NCI-H226 (cell line): ENCODE data around the gene MRPL49.
"Not testable (repeated sequence)": the region's sequence is repeated elsewhere in the genome, so short reads cannot be mapped to it uniquely, and the experiment has no call there.

Experiments used
- DNase-seq: peaks from one replicate; pipeline ENCODE4 v3.0.0-alpha.2; 2015

The MRPL49 gene

GRCh38 chr11:65134952-65135632 is 13.0 kb downstream of the MRPL49 start:
- DNase-seq: peak; percentile 96

- DNase-seq: no peak
Observed at GRCh38 chr11:65135633-65136145, 13.6 kb downstream of the MRPL49 start.

- no peak for DNase-seq
Observed at GRCh38 chr11:65136515-65137096, 14.5 kb downstream of the MRPL49 start.

- DNase-seq: no peak
Observed at GRCh38 chr11:65141896-65142494, 19.9 kb downstream of the MRPL49 start.

GRCh38 chr11:65147352-65148075 is 25.4 kb downstream of the MRPL49 start:
- no peak for DNase-seq

- DNase-seq: no peak
Observed at GRCh38 chr11:65148657-65149056, 26.5 kb downstream of the MRPL49 start.

- DNase-seq: not testable (repeated sequence)
Observed at GRCh38 chr11:65150131-65150508, 28.0 kb downstream of the MRPL49 start.

GRCh38 chr11:65150509-65151299 is 28.6 kb downstream of the MRPL49 start:
- DNase-seq: peak; percentile 36

GRCh38 chr11:65151331-65151899 is 29.3 kb downstream of the MRPL49 start:
- no peak for DNase-seq

- no peak for DNase-seq
Observed at GRCh38 chr11:65152122-65152521, 30.0 kb downstream of the MRPL49 start.

GRCh38 chr11:65156256-65156655 is 34.1 kb downstream of the MRPL49 start:
- no peak for DNase-seq

- DNase-seq: no peak
Observed at GRCh38 chr11:65156926-65157325, 34.8 kb downstream of the MRPL49 start.

- no peak for DNase-seq
Observed at GRCh38 chr11:65157336-65157735, 35.2 kb downstream of the MRPL49 start.

GRCh38 chr11:65159012-65159411 is 36.9 kb downstream of the MRPL49 start:
- DNase-seq: no peak

GRCh38 chr11:65160643-65161042 is 38.5 kb downstream of the MRPL49 start:
- DNase-seq: no peak

- DNase-seq: no peak
Observed at GRCh38 chr11:65163684-65164083, 41.6 kb downstream of the MRPL49 start.

GRCh38 chr11:65165410-65166317 is 43.5 kb downstream of the MRPL49 start:
- no peak for DNase-seq

GRCh38 chr11:65166893-65167292 is 44.8 kb downstream of the MRPL49 start:
- DNase-seq: no peak

- DNase-seq: no peak
Observed at GRCh38 chr11:65167656-65168055, 45.5 kb downstream of the MRPL49 start.

GRCh38 chr11:65169164-65169641 is 47.1 kb downstream of the MRPL49 start:
- peak; percentile 35 for DNase-seq

GRCh38 chr11:65170058-65170534 is 48.0 kb downstream of the MRPL49 start, which contains the start of gene SPDYC:
Gene SPDYC (plus strand): TSS chr11:65170233. CDS start chr11:65171358, 1,125 bp downstream.
- no peak for DNase-seq
